Skeletal muscle satellite cell (primary cell): Measurements from ENCODE around the gene ZC2HC1C.
"Not testable (repeated sequence)": the region's sequence is repeated elsewhere in the genome, so short reads cannot be mapped to it uniquely, and the experiment has no call there.

Experiments
- H3K27me3 ChIP-seq: 2 replicates; pipeline ENCODE4 v1.7.0; 2013; ENCODE audit warnings: low read length; ENCODE audit not compliant: control insufficient read depth, insufficient read depth
- H3K36me3 ChIP-seq: 2 replicates; pipeline ENCODE4 v1.7.0; 2013; ENCODE audit warnings: mild to moderate bottlenecking, control low read depth, low read length; ENCODE audit not compliant: insufficient read depth
- H3K4me1 ChIP-seq: 2 replicates; pipeline ENCODE4 v1.7.0; 2013; ENCODE audit warnings: low read length; ENCODE audit not compliant: control insufficient read depth, insufficient read depth
- H3K4me2 ChIP-seq: 2 replicates; pipeline ENCODE4 v1.7.0; 2013; ENCODE audit warnings: mild to moderate bottlenecking, low read length
- H3K4me3 ChIP-seq: 2 replicates; pipeline ENCODE4 v1.7.0; 2013; ENCODE audit warnings: low read length
- H3K9ac ChIP-seq: 2 replicates; pipeline ENCODE4 v1.7.0; 2013; ENCODE audit warnings: mild to moderate bottlenecking, low read depth, low read length, moderate library complexity
- H3K9me3 ChIP-seq: replicated peaks from 2 replicates; pipeline ENCODE4 v1.7.0; 2013; ENCODE audit warnings: mild to moderate bottlenecking, control low read depth, low read length

ZC2HC1C gene

DNA sequence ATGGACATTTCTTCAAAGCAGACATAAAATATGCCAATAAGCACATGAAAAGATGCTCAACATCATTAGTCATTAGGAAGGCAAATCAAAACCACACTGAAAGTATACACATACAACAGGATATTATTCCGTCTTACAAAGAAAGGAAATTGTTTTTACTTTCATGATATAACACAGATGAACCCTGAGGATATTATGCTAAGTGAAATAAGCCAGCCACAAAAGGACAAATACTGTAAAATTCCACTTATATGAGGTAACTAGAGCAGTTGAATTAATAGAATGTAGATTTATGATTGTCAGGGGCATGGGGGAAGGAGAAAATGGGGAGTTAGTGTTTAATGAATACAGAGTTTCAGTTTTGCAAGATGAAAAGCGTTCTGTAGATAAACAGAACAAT is 9.8 kb upstream of the ZC2HC1C start:
- H3K4me1 ChIP-seq: peaks cover 7% of the 10 kb centered on the region
- peaks cover 4% of the 10 kb centered on the region for H3K36me3 ChIP-seq
- no peaks in the 10 kb centered on the region for H3K9me3 ChIP-seq
- no peaks in the 10 kb centered on the region for H3K27me3 ChIP-seq
- no peak overlapping the region for H3K4me3 ChIP-seq
- no peak overlapping the region for H3K9ac ChIP-seq
- no peak overlapping the region for H3K4me2 ChIP-seq

DNA sequence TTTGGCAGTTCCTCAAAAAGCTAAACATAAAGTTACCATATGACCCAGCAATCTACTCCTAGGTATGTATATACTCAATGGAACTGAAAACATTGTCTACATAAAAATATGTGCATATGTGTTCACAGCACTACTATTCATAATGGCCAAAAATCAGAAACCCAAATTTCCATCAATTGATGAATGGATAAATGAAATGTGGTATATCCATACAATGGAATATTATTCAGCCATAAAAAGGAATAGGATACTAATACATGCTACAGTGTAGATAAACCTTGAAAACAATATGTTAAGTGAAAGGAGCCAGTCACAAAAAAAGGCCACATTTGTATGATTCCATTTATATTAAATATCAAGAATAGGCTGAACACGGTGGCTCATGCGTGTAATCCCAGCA is 9.0 kb upstream of the ZC2HC1C start:
- no peak overlapping the region for H3K4me2 ChIP-seq
- H3K9ac ChIP-seq: no peak overlapping the region
- H3K27me3 ChIP-seq: no peaks in the 10 kb centered on the region
- H3K4me3 ChIP-seq: no peak overlapping the region
- peaks cover 3% of the 10 kb centered on the region for H3K4me1 ChIP-seq
- H3K36me3 ChIP-seq: peaks cover 4% of the 10 kb centered on the region
- no peaks in the 10 kb centered on the region for H3K9me3 ChIP-seq

- peak overlapping the region; percentile 83 for H3K4me3 ChIP-seq
- H3K36me3 ChIP-seq: peaks cover 4% of the 10 kb centered on the region
- H3K27me3 ChIP-seq: no peaks in the 10 kb centered on the region
- H3K9ac ChIP-seq: peak overlapping the region; percentile 80
- peak overlapping the region; percentile 84 for H3K4me2 ChIP-seq
- peaks cover 1% of the 10 kb centered on the region for H3K4me1 ChIP-seq
- no peaks in the 10 kb centered on the region for H3K9me3 ChIP-seq
These were observed 6.4 kb upstream of the ZC2HC1C start for GRCh38 chr14:75063013-75063412.

DNA sequence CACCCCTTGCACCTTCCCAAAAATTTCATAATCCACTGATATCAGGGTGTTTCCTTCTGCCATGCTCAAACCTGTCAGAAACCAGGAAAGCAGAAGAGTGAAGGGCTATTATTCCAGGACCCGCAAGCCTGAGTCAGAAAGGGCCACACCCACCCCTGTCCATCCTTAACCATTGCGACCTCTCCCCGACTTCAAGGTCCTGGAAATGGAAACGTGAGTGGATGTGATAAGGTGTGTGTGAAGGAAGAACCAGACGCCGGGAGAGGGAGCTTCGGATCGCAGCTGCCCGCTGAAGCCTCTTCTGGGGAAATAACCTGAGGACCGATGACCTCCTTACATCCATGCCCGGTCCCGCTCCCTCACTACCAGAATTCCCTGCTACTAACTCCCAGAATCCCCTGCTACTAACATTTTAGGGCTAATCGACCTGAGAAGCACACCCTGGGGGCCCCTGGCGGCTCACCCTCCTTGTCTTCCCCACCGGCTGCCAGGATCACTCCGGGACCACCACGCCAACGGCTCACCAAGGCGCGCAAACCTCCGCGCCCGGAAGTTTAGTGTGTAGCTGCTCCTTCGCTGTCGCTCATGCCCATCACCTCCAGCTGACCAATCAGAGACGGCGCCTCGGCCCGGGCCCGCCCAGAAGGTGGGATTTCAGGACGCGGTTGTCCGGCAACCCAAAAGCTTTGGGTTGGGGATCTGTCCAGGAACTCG is 5.8 kb upstream of the ZC2HC1C start, which contains the start of gene ACYP1:
Gene ACYP1 (minus strand): TSS at position 534 of the 714 bp plus-strand sequence. CDS start 471 bp downstream, at position 63.
- peaks cover 4% of the 10 kb centered on the region for H3K36me3 ChIP-seq
- H3K27me3 ChIP-seq: no peaks in the 10 kb centered on the region
- no peaks in the 10 kb centered on the region for H3K9me3 ChIP-seq
- peak within 1 kb of the TSS; percentile 83 for H3K4me3 ChIP-seq
- peak within 1 kb of the TSS; percentile 80 for H3K9ac ChIP-seq
- peak within 1 kb of the TSS; percentile 84 for H3K4me2 ChIP-seq
- peaks cover 7% of the 10 kb centered on the region for H3K4me1 ChIP-seq

GRCh38 chr14:75064205-75064567 is 5.3 kb upstream of the ZC2HC1C start:
- peaks cover 8% of the 10 kb centered on the region for H3K4me1 ChIP-seq
- no peak overlapping the region for H3K9ac ChIP-seq
- H3K9me3 ChIP-seq: no peaks in the 10 kb centered on the region

DNA sequence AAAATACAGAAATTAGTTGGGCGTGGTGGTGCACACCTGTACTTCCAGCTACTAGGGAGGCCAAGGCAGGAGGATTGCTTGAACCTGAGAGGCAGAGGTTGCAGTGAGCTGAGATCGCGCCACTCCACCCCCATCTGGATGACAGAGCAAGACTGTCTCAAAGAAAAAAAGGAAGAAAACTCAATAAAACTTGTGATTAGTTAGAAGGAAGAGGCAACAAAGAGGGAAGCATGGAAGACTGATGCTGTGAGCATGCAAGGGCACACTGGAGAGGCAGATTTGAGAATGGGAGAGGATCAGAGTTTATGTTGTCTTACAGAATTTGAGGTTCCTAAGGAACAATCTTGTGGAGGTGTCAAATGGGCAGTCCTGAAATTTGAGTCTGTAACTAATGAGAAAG is 2.8 kb upstream of the ZC2HC1C start:
- no peak overlapping the region for H3K4me3 ChIP-seq
- peaks cover 20% of the 10 kb centered on the region for H3K4me1 ChIP-seq
- H3K27me3 ChIP-seq: no peaks in the 10 kb centered on the region
- no peak overlapping the region for H3K4me2 ChIP-seq
- H3K9ac ChIP-seq: no peak overlapping the region
- no peaks in the 10 kb centered on the region for H3K36me3 ChIP-seq
- no peaks in the 10 kb centered on the region for H3K9me3 ChIP-seq

More at GRCh38 chr14:75064205-75064567, 5.3 kb upstream of the ZC2HC1C start:
- Histone ChIP-seq H3K27me3 (no peaks in the 10 kb centered on the region), H3K36me3 (peaks cover 4% of the 10 kb centered on the region), H3K4me2 (peak overlapping the region; percentile 84), H3K4me3 (peak overlapping the region; percentile 83)

DNA sequence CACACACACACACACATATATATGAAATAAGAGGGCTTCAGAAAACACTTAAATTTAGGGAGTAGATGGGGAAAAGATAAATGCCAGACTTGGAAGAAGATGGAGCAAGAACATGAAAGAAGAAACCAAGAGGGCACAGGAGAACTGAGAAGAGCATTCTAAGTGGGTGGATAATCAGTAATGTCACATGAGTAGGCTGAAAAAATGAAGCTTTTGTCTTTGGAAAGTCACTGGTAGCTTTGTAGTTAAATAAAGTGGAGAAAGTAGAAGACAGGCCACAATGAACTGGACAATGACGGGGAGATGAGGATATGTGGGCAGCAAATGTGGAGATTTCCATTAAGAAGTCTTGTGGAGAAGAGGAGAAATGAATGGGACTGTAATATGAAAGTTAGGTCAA is 2.2 kb upstream of the ZC2HC1C start:
- Histone ChIP-seq H3K9ac (no peak overlapping the region), H3K4me2 (no peak overlapping the region), H3K9me3 (no peaks in the 10 kb centered on the region), H3K4me1 (peaks cover 20% of the 10 kb centered on the region), H3K36me3 (no peaks in the 10 kb centered on the region), H3K4me3 (no peak overlapping the region), H3K27me3 (no peaks in the 10 kb centered on the region)

DNA sequence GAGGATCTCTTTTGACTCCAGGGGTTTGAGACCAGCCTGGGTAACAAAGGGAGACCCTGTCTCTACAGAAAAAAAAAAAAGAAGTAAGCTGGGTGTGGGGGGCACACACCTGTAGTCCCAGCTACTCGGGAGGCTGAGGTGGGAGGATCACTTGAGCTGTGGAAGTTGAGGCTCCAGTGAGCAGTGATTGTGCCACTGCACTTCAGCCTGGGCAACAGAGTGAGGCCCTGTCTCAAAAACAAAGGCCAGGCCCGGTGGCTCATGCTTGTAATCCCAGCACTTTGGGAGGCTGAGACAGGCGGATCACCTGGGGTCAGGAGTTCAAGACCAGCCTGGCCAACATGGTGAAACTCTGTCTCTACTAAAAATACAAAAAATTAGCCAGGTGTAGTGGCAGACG is 1.7 kb upstream of the ZC2HC1C start:
- H3K9me3 ChIP-seq, H3K9ac ChIP-seq, H3K36me3 ChIP-seq, H3K27me3 ChIP-seq: not testable (repeated sequence)
- H3K4me2 ChIP-seq: peak overlapping the region; percentile 87
- peaks cover 20% of the 10 kb centered on the region for H3K4me1 ChIP-seq
- H3K4me3 ChIP-seq: peak overlapping the region; percentile 67

GRCh38 chr14:75068294-75069120 is 934 bp upstream of the ZC2HC1C start:
- peaks cover 20% of the 10 kb centered on the region for H3K4me1 ChIP-seq
- H3K36me3 ChIP-seq: no peaks in the 10 kb centered on the region
- H3K4me3 ChIP-seq: peak overlapping the region; percentile 67
- H3K9ac ChIP-seq: peak overlapping the region; percentile 73
- peak overlapping the region; percentile 87 for H3K4me2 ChIP-seq
- no peaks in the 10 kb centered on the region for H3K27me3 ChIP-seq
- no peaks in the 10 kb centered on the region for H3K9me3 ChIP-seq

- peak overlapping the region; percentile 87 for H3K4me2 ChIP-seq
- H3K4me1 ChIP-seq: peaks cover 20% of the 10 kb centered on the region
- peak overlapping the region; percentile 67 for H3K4me3 ChIP-seq
- H3K27me3 ChIP-seq: no peaks in the 10 kb centered on the region
- no peaks in the 10 kb centered on the region for H3K36me3 ChIP-seq
- H3K9me3 ChIP-seq: no peaks in the 10 kb centered on the region
- H3K9ac ChIP-seq: peak overlapping the region; percentile 73
These were observed 337 bp downstream of the ZC2HC1C start for GRCh38 chr14:75069811-75070145.

DNA sequence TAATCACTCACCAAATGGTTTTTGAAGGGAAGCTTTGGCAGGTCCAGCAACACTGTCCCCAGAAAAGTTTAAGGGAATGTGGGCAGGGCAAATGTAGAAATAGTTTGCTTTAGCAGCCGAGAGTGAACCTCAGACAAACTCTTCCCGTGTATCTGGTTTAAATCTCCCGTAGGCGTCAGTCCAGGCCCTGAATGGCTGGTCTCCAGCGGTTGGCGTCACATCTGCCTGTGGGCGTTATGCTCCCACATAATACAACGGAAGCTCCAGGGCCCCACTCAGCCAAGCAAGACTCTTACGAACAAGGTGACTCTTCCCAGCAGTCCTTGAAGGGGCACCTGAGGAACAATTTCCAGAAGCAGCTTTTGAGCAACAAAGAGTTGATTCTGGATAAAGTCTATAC is 942 bp downstream of the ZC2HC1C start:
- Histone ChIP-seq H3K4me2 (peak overlapping the region; percentile 87), H3K36me3 (no peaks in the 10 kb centered on the region), H3K4me3 (no peak overlapping the region), H3K9me3 (no peaks in the 10 kb centered on the region), H3K9ac (no peak overlapping the region), H3K4me1 (peaks cover 20% of the 10 kb centered on the region), H3K27me3 (no peaks in the 10 kb centered on the region)
